NOMO-1 treated with DMSO at 0.1 percent for 48 hours (cell line): Measurements from ENCODE around the gene TNK1.

Source experiments
- DNase-seq: peaks from one replicate; lab custom pipeline; 2025; ENCODE audit not compliant: unreplicated experiment; lab: John Stamatoyannopoulos, UW

The TNK1 gene

DNA sequence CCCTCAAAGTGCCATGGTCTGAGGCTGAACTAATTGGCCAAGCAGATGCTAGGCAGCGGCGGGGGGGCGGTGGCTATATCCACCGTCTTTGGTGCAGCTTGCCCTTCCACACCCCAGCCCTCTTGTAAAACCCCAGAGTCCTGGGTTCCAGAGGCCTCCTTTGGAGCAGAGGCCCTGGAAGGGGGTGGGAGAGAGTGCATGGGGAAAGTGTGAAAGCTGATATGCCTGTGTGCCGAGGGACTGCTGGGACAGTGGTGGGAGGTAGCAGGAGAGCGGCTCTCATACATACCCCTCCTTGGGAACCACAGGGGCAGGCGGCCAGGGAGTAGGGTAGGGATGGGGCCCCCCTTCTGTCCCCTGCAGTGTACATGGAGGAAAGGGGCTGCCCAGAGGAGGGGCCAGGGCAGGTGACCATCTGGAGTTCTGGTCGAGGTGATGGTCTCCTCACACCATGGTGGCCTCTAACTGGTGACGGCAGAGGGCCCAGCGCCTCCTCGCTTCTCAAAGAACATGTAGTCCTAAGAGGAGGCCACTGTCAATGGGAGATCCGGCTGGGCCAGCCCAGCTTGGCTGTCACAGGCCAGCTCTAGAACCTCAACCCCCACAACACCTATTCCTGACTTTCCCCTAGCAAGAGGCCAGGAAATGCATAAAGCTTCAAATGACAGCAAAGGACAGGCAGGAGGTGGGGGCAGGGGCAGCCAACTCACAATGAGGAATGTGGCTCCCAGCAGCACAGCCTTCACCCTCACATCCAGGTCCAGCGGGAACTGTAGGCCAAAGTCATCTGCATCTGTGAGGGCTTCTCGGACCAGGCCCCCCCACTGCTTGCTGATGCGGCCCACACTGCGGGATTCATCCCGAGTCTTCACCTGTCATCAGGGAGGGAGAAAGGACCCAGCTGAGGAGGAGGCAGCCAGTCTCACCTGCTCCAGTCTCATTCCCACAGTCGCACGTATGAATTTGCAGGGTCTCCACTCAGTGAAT is 9.3 kb downstream of the TNK1 start:
- DNase-seq = no peak

DNA sequence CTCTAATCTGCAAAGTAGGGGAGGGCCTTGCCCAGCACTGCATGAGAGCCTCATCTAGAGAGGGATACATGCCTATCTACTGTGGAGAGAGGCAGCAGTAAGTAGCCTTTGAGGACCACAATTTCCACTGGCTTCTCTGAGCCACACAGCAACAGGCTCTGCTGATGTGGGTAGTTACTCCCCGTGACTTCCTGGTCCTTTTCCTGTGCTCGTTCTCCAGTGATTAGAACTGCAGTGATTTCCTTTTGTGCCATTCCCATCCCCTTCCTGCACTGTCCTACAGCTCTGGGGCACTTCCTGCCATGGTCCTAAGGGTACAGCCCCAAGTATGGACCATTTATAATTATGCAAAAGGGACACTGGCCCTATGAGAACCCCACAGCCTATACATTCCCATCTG is 10.4 kb downstream of the TNK1 start:
- DNase-seq = no peak

- no peak for DNase-seq
Measured at GRCh38 chr17:7392696-7393612, 12.1 kb downstream of the TNK1 start.

DNA sequence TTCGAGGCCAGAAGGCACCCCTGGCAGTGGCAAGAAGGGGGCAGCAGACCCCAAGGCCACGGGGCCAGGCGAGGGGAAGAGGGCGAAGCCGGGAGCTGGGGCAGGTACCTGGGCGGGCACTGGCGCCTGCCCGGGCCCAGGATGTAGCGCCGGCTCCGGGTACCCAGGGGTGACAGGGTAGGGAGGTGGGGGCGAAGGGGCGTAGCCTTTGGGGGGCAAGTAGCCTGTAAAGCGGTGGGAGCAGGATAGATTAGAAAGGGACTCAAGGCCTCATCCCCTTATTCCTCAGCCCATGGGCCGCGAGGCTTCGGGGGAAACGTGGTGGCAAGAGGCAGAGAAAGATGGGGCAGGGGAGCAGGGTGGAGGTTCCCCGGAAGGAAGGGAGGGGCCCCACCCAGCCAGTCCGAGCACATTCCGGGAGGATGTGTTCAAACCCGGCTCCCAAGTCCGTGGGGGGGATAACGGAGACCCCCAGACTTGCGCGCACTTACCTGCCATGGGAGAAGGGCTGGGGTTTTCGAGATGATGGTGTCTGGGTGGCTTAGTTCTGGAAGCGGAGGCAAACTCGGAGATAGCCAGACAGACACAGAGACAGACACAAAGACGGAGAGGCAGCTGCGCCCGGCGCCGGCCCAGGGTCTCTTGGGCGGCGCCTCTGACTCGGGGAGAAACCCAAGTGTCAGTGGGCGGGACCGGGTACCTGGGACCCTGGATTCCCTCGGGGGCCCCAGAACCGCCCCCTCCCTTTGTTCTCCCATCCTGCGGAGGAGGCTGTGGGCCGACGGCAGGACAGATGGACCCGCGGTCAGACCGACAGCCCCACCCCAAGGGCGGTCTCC is 12.9 kb downstream of the TNK1 start:
- peak; percentile 14 for DNase-seq

GRCh38 chr17:7394452-7395191 is 13.7 kb downstream of the TNK1 start, which contains the start of gene PLSCR3:
PLSCR3 (minus strand) TSS chr17:7394525; CDS start chr17:7394110, 415 bp downstream.
- DNase-seq = peak; percentile 72

GRCh38 chr17:7396147-7396546 is 15.3 kb downstream of the TNK1 start:
- no peak for DNase-seq

DNA sequence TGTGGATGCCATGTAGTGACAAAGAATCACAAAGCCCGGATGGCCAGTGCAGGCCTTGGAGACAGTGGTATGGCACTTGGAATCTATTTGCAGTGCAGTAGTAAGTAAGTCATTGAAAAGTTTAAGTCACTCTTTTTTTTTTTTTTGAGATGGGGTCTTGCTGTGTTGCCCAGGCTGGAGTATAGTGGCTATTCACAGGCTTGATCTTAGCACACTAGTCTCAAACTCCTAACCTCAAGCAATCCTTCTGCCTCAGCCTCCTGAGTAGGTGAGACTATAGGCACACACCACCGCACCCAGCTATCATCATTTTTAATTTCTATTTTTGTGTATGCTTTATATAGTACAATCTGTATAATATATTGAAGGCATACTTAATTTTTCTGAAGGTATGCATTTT is 17.7 kb downstream of the TNK1 start:
- DNase-seq = no peak

DNA sequence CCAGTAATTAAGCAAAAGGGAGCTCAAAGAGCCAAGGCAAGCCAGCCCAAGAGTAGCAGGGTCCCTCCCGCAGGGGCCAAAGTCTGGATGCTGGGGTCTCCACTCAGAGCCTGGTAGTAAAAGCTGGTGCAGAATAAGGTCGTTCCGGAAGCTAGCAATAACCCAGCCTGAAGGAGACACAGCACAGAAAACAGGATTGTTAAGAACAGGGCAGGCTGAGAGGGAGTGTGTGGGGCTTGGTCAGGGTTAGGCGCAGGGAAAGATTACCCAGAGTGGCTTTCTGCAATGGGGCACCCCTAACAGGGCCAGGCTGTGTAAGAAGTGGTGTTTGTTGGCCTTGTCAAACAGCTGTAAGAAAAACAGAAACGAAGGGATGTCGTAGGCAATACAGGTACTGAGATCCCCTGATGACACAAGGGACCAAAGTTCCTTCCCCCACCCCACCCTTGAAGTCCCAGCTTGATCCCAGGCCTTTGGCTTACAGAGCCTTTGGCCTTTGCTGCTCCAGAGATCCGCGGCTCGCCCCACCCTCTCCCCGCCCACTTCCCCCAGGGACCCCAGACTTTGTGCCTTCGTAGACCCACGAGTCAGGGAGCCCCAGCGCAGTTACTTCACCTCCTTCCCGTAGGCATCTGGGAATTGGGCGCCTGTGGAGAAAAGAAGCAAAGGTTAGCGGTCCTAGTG is 22.3 kb downstream of the TNK1 start:
- DNase-seq = no peak

DNA sequence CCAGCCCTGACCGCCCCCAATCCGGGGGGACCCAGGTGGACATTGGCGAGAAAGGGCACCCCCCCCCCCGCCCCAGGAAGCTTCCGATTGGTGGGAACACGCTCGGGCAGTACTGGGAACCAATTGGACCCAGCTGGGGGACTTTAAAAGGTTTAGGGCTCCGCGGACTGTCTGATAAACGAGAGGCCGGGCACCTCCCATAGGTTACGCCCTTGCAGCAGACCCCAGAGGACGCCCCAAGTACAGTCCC is 22.8 kb downstream of the TNK1 start:
- DNase-seq = peak; percentile 63

- DNase-seq = peak; percentile 98
Measured at GRCh38 chr17:7403977-7404736, 23.3 kb downstream of the TNK1 start, which contains the start of gene TMEM256. TMEM256 (minus strand) TSS chr17:7404097; CDS start chr17:7404084, 13 bp downstream.

- no peak for DNase-seq
Measured at GRCh38 chr17:7404737-7405349, 24.0 kb downstream of the TNK1 start.

DNA sequence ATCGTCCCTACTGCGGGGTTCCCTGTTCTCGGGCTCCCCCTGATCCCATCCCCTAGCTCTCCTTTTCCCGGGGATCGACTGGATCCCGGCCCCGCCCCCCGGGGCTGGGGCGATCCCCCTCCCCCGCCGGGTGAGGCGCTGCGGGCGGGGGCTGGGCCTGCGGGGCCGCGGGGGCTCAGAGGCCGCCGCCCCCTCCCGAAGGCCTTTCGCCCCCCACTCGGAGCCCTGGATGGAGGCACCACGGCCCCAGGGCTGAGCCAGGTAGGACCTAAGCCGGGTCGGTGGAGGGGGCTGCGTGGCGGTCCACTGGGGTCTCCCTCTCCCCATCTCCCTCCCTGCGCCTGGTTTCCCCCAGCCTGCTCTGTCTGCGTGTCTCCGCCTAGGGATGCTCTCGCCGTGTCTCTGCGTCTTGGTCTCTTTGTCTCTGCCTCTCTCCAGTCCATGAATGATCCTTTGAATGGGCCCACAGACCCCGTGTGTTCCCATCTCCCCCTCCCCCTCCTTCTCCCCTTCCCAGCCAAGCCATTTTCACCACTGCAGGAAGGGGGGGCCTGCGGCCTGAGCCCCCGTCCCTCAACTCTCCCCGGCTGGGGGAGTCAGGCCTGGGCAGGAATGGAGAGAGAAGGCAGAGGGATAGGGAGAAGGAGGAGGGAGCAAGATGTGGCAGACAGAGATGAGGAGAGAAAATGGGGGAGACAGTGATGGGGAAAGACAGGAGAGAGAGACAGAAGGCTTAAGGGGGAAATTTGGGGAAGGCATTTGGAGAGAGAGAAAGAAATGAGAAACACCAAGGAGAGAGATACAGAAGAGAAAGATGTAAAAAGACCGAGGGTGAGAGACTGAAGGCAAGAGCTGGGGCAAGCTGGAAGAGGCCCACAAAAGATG is 24.7 kb downstream of the TNK1 start:
- DNase-seq = no peak

DNA sequence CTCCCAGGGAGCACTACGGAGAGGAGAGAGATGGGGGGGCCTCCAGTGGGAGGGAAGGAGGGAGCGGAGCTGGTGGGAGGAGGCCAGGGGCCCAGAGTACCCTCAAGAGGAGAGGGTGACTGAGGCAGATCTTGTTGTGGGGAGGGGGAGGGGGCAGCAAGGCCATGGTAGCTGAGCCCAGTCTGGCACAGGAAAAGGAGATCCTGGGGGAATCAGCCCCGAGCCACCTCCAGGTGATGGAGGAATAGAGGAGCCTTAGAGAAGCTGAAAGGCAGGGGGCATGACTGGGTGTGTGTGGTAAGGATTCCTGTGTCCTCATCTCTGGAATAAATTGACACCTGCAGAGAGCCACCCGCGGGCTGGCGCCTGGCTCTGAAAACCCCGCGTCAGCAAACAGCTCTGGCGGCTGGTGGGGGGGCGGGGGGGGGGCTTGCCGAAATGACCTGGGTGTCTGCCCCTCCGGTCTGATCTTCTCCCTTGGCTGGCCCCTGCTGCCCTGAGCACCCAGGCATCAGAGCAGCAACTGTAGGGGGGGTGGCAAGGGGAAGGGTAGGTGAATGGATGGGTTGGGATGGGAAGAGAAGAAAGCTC is 25.4 kb downstream of the TNK1 start:
- no peak for DNase-seq

- DNase-seq = no peak
Measured at GRCh38 chr17:7407082-7407481, 26.2 kb downstream of the TNK1 start.

DNA sequence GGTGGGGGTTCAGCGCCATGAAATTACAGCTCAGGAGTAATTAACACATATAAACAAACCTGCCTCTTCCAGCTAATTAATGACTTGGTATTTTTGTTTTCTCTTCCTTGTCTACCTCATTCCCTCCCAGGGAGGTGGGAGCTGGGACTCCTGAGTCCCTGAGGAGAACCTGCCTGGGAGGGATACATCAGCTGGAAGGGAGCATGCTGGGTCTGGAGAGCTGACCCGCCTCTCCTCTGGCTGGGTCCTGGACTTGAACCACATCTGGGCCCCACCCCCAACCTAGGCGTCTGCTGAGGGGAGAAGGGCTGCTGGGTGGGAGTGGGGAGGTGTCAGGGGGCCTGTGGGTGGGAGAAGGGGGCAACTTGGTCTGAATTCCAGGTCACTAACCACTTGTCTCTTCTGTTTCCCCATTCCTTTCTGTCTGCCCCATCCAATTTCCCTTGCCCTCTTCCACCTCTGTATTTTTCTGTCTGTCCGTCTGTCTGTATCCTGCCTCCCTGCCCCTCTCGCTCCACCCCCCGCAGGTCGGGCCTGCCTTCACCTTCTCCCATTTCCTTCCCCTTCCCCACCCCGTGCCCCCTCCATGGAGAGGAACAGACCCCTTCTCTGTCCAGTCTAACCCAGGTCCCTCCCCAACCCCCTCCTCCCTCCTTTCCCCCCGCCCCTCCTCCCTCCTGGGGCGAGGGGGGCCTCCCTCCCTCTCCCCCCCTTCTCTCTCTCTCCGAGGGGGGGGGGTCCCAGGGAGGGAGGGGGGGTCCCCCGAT is 26.8 kb downstream of the TNK1 start, which contains the start of gene NLGN2:
TSS of gene NLGN2 (plus strand) at position 361 of the 767 bp plus-strand sequence. CDS start 411 bp downstream, outside the sequence.
- DNase-seq = no peak

DNA sequence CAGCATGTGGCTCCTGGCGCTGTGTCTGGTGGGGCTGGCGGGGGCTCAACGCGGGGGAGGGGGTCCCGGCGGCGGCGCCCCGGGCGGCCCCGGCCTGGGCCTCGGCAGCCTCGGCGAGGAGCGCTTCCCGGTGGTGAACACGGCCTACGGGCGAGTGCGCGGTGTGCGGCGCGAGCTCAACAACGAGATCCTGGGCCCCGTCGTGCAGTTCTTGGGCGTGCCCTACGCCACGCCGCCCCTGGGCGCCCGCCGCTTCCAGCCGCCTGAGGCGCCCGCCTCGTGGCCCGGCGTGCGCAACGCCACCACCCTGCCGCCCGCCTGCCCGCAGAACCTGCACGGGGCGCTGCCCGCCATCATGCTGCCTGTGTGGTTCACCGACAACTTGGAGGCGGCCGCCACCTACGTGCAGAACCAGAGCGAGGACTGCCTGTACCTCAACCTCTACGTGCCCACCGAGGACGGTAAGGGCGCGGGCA is 27.4 kb downstream of the TNK1 start:
- DNase-seq = no peak
